Suprapubic skin (tissue), 4 donors: Measurements from ENCODE around the gene PNLIPRP1. TPM values are rescaled to one million over a fixed set of nuclear protein-coding genes. Genes with fewer than 3 reads are reported as not detected.

Source experiments
- DNase-seq, 2 donors: peaks; one replicate each; pipeline ENCODE4 v3.0.0-alpha.2; 2019; ENCODE audit warnings: low spot score in 2 of 2
- H3K27ac ChIP-seq: fragments of 200-600 bp; sonication (generic); one replicate; pipeline ENCODE4 v1.5.1; 2019
- H3K27me3 ChIP-seq: fragments of 200-600 bp; sonication (generic); one replicate; pipeline ENCODE4 v1.5.1; 2019
- H3K36me3 ChIP-seq: fragments of 200-600 bp; sonication (generic); one replicate; pipeline ENCODE4 v1.5.1; 2019
- H3K4me1 ChIP-seq: fragments of 200-600 bp; sonication (generic); one replicate; pipeline ENCODE4 v1.5.1; 2019
- H3K4me3 ChIP-seq: fragments of 200-600 bp; sonication (generic); one replicate; pipeline ENCODE4 v1.5.1; 2019; ENCODE audit warnings: mild to moderate bottlenecking
- H3K9me3 ChIP-seq: fragments of 200-600 bp; sonication (generic); one replicate; pipeline ENCODE4 v1.5.1; 2019
- CTCF ChIP-seq, 2 donors: fragments of 200-600 bp in 1 of 2; fragments of 450-650 bp in 1 of 2; sonication (generic) in 1 of 2; IDR thresholded peaks; one replicate each; pipeline ENCODE4 v1.5.1; 2016 to 2019; ENCODE audit warnings: antibody characterized with exemption in 2 of 2, mild to moderate bottlenecking in 1 of 2, moderate library complexity in 1 of 2
- EP300 ChIP-seq: sonication (generic); formaldehyde crosslinking; IDR thresholded peaks from one replicate; pipeline ENCODE4 v1.6.1; 2017; ENCODE audit warnings: antibody characterized with exemption
- POLR2A ChIP-seq, 2 donors: fragments of 450-650 bp; IDR thresholded peaks; one replicate each; pipeline ENCODE4 v1.6.1; 2017; ENCODE audit warnings: antibody characterized with exemption in 2 of 2, mild to moderate bottlenecking in 2 of 2, moderate library complexity in 2 of 2
- POLR2AphosphoS5 ChIP-seq, 3 donors: sonication (generic); formaldehyde crosslinking; IDR thresholded peaks; one replicate each; pipeline ENCODE4 v1.6.1; 2017; ENCODE audit warnings: antibody characterized with exemption in 3 of 3
- WGBS: methylation state at CpG from one replicate; pipeline ENCODE4 v1.1.5; 2018; 5-methylcytosine and 5-hydroxymethylcytosine counted together
- total RNA-seq, 4 donors: library from RNA; depleted of rRNA; stranded (reverse); fragments of >200 nt; gene quantifications; one replicate each; pipeline ENCODE4 v1.1.0, GENCODE V29; 2016

The PNLIPRP1 gene
- total RNA-seq, 4 donors from 2014 or later: not detected

GRCh38 chr10:116589926-116590325 is 833 bp upstream of the PNLIPRP1 start:
- 84% methylated on average over 2 of the region's 2 CpGs for WGBS

GRCh38 chr10:116593139-116593740 is 2.5 kb downstream of the PNLIPRP1 start:
- no peak overlapping the region for H3K27ac ChIP-seq
- no peak for DNase-seq
- no peaks in the 10 kb centered on the region for H3K9me3 ChIP-seq
- no peaks in the 10 kb centered on the region for H3K36me3 ChIP-seq
- H3K4me3 ChIP-seq: no peak overlapping the region
- no peaks in the 10 kb centered on the region for H3K27me3 ChIP-seq
- TF ChIP-seq CTCF (IDR thresholded peaks at IDR 0.05) (no peak), EP300 (no peak), POLR2A (IDR thresholded peaks at IDR 0.05) (no peak), POLR2AphosphoS5 (IDR thresholded peaks at IDR 0.05) (no peak)
- no peaks in the 10 kb centered on the region for H3K4me1 ChIP-seq
- 77% methylated on average over 4 of the region's 5 CpGs for WGBS

More at GRCh38 chr10:116589926-116590325, 833 bp upstream of the PNLIPRP1 start:
- TF ChIP-seq EP300 (no peak), POLR2A (IDR thresholded peaks at IDR 0.05) (no peak), POLR2AphosphoS5 (IDR thresholded peaks at IDR 0.05) (no peak), CTCF (IDR thresholded peaks at IDR 0.05) (no peak)
- Histone ChIP-seq H3K27ac (no peak overlapping the region), H3K4me1 (no peaks in the 10 kb centered on the region), H3K27me3 (no peaks in the 10 kb centered on the region), H3K4me3 (no peak overlapping the region), H3K36me3 (no peaks in the 10 kb centered on the region), H3K9me3 (no peaks in the 10 kb centered on the region)
- no peak for DNase-seq

GRCh38 chr10:116594525-116595035 is 3.8 kb downstream of the PNLIPRP1 start:
- Histone ChIP-seq H3K4me3 (no peak overlapping the region), H3K27me3 (no peaks in the 10 kb centered on the region), H3K27ac (no peak overlapping the region), H3K9me3 (no peaks in the 10 kb centered on the region), H3K4me1 (no peaks in the 10 kb centered on the region), H3K36me3 (no peaks in the 10 kb centered on the region)
- TF ChIP-seq EP300 (no peak), POLR2AphosphoS5 (IDR thresholded peaks at IDR 0.05) (no peak), CTCF (IDR thresholded peaks at IDR 0.05) (no peak), POLR2A (IDR thresholded peaks at IDR 0.05) (no peak)
- 85% methylated on average over 7 of the region's 7 CpGs for WGBS
- no peak for DNase-seq

- TF ChIP-seq CTCF (IDR thresholded peaks at IDR 0.05): no peak
- no peak for TF ChIP-seq POLR2AphosphoS5 (IDR thresholded peaks at IDR 0.05)
- no peak for TF ChIP-seq EP300
- no peak for TF ChIP-seq POLR2A (IDR thresholded peaks at IDR 0.05)
- 81% methylated on average over 2 of the region's 2 CpGs for WGBS
- Histone ChIP-seq H3K4me1 (no peaks in the 10 kb centered on the region), H3K36me3 (no peaks in the 10 kb centered on the region), H3K27me3 (peaks cover 5% of the 10 kb centered on the region), H3K4me3 (no peak overlapping the region), H3K27ac (no peak overlapping the region), H3K9me3 (no peaks in the 10 kb centered on the region)
- no peak for DNase-seq
Measured at GRCh38 chr10:116596062-116596461, 5.3 kb downstream of the PNLIPRP1 start.

- 78% methylated on average over 5 of the region's 5 CpGs for WGBS
- Histone ChIP-seq H3K4me1 (no peaks in the 10 kb centered on the region), H3K36me3 (no peaks in the 10 kb centered on the region), H3K4me3 (no peak overlapping the region), H3K27ac (no peak overlapping the region), H3K27me3 (peaks cover 5% of the 10 kb centered on the region), H3K9me3 (no peaks in the 10 kb centered on the region)
- DNase-seq: no peak
- no peak for TF ChIP-seq EP300
- no peak for TF ChIP-seq POLR2AphosphoS5 (IDR thresholded peaks at IDR 0.05)
- TF ChIP-seq POLR2A (IDR thresholded peaks at IDR 0.05): no peak
- TF ChIP-seq CTCF (IDR thresholded peaks at IDR 0.05): no peak
Measured at GRCh38 chr10:116597543-116597942, 6.8 kb downstream of the PNLIPRP1 start.
